SU-DHL-6 (cell line): ENCODE results near the gene ZNF30.

ENCODE experiments used
- H2AFZ ChIP-seq: fragments of 200-600 bp; sonication (generic); 2 replicates; pipeline ENCODE4 v1.6.1; 2014; ENCODE audit warnings: low read depth, mild to moderate bottlenecking, moderate library complexity, mixed read lengths, antibody characterized with exemption, low read length; ENCODE audit not compliant: severe bottlenecking
- H3F3A ChIP-seq: fragments of 200-600 bp; shearing (Covaris generic); 2 replicates; pipeline ENCODE4 v1.6.0; 2016; ENCODE audit warnings: antibody characterized with exemption, mild to moderate bottlenecking; ENCODE audit not compliant: insufficient read depth
- H3K27ac ChIP-seq: fragments of 200-600 bp; sonication (generic); 2 replicates; pipeline ENCODE4 v1.5.1; 2016; ENCODE audit warnings: low read depth, mild to moderate bottlenecking, low read length, moderate library complexity, mixed read lengths
- H3K27me3 ChIP-seq: fragments of 200-600 bp; sonication (generic), shearing (Covaris generic); 2 replicates; pipeline ENCODE4 v1.6.0; 2014; ENCODE audit warnings: mild to moderate bottlenecking, low read length
- H3K36me3 ChIP-seq: fragments of 200-600 bp; sonication (generic); 2 replicates; pipeline ENCODE4 v1.6.1; 2014; ENCODE audit warnings: mild to moderate bottlenecking, low read length, mixed read lengths
- H3K4me2 ChIP-seq: fragments of 300-600, 200-600 bp; shearing (Covaris generic), sonication (generic); 2 replicates; pipeline ENCODE4 v1.6.0; 2014; ENCODE audit warnings: low read length, low read depth, mild to moderate bottlenecking; ENCODE audit not compliant: poor library complexity, severe bottlenecking
- H3K4me3 ChIP-seq: fragments of 200-600 bp; sonication (generic); 2 replicates; pipeline ENCODE4 v1.5.1; 2014; ENCODE audit warnings: antibody characterized with exemption, low read length, mild to moderate bottlenecking, mixed read lengths; ENCODE audit not compliant: insufficient read depth, poor library complexity, severe bottlenecking
- H3K79me2 ChIP-seq: fragments of 200-600 bp; sonication (generic); 2 replicates; pipeline ENCODE4 v1.6.1; 2014; ENCODE audit warnings: mild to moderate bottlenecking, low read length, moderate library complexity; ENCODE audit not compliant: insufficient read depth
- H3K9ac ChIP-seq: fragments of 200-600 bp; sonication (generic); 2 replicates; pipeline ENCODE4 v1.7.0; 2014; ENCODE audit warnings: mild to moderate bottlenecking, low read length
- H3K9me2 ChIP-seq: fragments of 200-600 bp; sonication (generic); replicated peaks from 2 replicates; pipeline ENCODE4 v1.6.1; 2014; ENCODE audit warnings: low read length; ENCODE audit not compliant: insufficient read depth
- H3K9me3 ChIP-seq: fragments of 200-600 bp; sonication (generic); 2 replicates; pipeline ENCODE4 v1.6.1; 2014; ENCODE audit warnings: low read length, mixed read lengths; ENCODE audit not compliant: insufficient read depth
- H4K20me1 ChIP-seq: fragments of 200-600 bp; sonication (generic); 2 replicates; pipeline ENCODE4 v1.6.1; 2014; ENCODE audit warnings: low read depth, mild to moderate bottlenecking, antibody characterized with exemption, low read length, moderate library complexity, mixed read lengths
- EZH2phosphoT487 ChIP-seq: fragments of 200-600 bp; sonication (generic), shearing (Covaris generic); conservative IDR thresholded peaks from 2 replicates; pipeline ENCODE4 v1.6.1; 2018; ENCODE audit warnings: mild to moderate bottlenecking, antibody characterized with exemption, low read length, moderate library complexity, mixed read lengths
- TF ChIP-seq, protein P1 (sequence below): fragments of 200-600 bp; sonication (generic); IDR thresholded peaks from one replicate; pipeline ENCODE4 v1.5.1; 2017; ENCODE audit warnings: antibody characterized with exemption, mild to moderate bottlenecking, low read length, moderate library complexity; ENCODE audit not compliant: insufficient read depth, poor library complexity, severe bottlenecking

Gene ZNF30

DNA sequence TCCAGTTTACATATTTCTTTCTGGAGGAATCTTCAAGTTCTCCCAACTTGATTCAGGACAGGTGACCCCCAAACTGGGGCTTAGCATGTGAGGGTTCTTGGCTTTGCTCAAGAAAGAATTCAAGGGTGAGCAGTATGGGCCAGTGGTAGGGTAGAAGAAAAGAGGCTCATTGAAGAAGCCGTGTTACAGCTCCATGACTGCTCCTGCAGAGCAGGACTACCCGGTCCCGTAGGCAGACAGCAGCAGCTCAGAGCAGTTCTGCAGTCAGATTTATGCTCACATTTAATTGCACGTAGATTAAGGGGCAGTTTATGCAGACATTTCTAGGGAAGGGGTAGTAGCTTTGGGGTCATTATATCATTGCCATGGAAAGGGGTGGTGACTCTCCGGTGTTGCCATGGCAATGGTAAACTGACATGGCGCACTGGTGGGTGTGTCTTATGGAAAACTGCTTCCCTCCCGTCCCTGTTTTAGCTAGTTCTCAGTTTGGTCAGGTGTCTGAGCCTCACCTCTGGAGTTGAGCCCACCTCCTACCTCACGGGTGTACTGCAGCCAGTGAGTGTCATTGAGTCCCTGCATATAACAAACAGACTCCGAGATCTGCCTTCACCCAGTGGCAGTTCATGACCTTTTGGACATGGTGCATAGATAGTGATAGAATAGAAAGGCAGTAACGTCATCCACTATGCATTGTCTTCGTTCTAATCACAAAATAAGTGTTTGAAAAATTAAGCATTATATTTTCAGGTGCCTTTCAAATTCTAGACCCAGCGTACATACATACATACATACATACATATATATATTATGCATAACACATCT, 53.3 kb downstream of the ZNF30 start:
- Histone ChIP-seq H3K9me3 (no peaks in the 10 kb centered on the region; the same call in 1 of the 2 replicates), H3K27ac (no peak overlapping the region), H3K36me3 (no peaks in the 10 kb centered on the region), H4K20me1 (no peaks in the 10 kb centered on the region), H3K9ac (no peak overlapping the region), H3F3A (no peaks in the 10 kb centered on the region), H3K27me3 (no peaks in the 10 kb centered on the region), H3K4me3 (no peak overlapping the region), H3K4me2 (no peak overlapping the region), H3K79me2 (no peaks in the 10 kb centered on the region), H3K9me2 (no peaks in the 10 kb centered on the region), H2AFZ (no peak overlapping the region)
- TF ChIP-seq, protein P1, sequence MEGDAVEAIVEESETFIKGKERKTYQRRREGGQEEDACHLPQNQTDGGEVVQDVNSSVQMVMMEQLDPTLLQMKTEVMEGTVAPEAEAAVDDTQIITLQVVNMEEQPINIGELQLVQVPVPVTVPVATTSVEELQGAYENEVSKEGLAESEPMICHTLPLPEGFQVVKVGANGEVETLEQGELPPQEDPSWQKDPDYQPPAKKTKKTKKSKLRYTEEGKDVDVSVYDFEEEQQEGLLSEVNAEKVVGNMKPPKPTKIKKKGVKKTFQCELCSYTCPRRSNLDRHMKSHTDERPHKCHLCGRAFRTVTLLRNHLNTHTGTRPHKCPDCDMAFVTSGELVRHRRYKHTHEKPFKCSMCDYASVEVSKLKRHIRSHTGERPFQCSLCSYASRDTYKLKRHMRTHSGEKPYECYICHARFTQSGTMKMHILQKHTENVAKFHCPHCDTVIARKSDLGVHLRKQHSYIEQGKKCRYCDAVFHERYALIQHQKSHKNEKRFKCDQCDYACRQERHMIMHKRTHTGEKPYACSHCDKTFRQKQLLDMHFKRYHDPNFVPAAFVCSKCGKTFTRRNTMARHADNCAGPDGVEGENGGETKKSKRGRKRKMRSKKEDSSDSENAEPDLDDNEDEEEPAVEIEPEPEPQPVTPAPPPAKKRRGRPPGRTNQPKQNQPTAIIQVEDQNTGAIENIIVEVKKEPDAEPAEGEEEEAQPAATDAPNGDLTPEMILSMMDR: no peak

DNA sequence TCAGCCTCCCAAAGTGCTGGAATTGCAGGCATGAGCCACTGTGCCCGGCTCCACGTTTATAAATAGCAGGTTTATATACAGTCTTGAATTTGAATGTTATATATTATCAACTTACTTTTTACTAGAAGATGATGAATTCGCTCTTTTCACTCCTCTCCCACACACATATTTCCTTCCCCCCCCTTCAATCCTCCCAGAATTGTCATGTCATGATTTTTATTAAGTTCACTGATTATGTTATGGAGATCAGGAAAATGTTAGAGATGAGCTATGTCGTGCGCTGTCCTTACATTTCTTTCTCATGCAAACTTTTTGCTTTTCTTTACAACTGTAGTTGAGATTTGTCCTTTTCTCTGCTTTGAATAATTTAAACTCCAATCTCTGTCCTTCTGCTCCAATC, 55.6 kb downstream of the ZNF30 start:
- H3K27me3 ChIP-seq: no peaks in the 10 kb centered on the region
- no peaks in the 10 kb centered on the region for H3K36me3 ChIP-seq
- no peak overlapping the region for H3K27ac ChIP-seq
- H3F3A ChIP-seq: no peaks in the 10 kb centered on the region
- H4K20me1 ChIP-seq: no peaks in the 10 kb centered on the region
- H3K9ac ChIP-seq: no peak overlapping the region
- H3K9me2 ChIP-seq: no peaks in the 10 kb centered on the region
- no peak for TF ChIP-seq EZH2phosphoT487
- TF ChIP-seq, protein P1: no peak
- H3K79me2 ChIP-seq: no peaks in the 10 kb centered on the region
- H3K4me3 ChIP-seq: no peak overlapping the region
- no peaks in the 10 kb centered on the region for H3K9me3 ChIP-seq
- H3K4me2 ChIP-seq: no peak overlapping the region
- no peak overlapping the region for H2AFZ ChIP-seq

DNA sequence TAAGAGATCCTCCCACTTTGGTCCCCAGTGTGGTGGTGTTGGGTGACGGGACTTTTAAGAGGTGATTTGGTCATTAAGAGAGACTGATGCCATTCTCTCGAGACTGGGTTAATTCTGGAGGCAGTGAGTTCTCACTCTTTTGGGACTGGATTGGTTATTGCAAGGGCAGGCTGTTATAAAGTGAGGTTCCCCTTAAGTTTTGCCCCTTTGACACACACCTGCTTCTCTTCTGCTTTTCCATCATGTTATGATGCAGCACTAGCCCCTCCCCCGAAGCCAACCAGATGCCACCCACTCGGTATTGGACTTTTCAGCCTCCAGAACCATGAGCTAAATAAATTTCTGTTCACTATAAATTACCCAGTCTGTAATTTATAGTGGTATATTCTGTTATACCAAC, 57.1 kb downstream of the ZNF30 start:
- Histone ChIP-seq H3K27me3 (no peaks in the 10 kb centered on the region), H2AFZ (no peak overlapping the region), H3K9me2 (no peaks in the 10 kb centered on the region), H3K4me2 (no peak overlapping the region), H4K20me1 (no peaks in the 10 kb centered on the region), H3K9me3 (no peaks in the 10 kb centered on the region), H3K36me3 (no peaks in the 10 kb centered on the region), H3K79me2 (no peaks in the 10 kb centered on the region), H3F3A (no peaks in the 10 kb centered on the region), H3K4me3 (no peak overlapping the region), H3K27ac (no peak overlapping the region), H3K9ac (no peak overlapping the region)
- TF ChIP-seq, protein P1: no peak
- TF ChIP-seq EZH2phosphoT487: no peak
